HUES6 (cell line): Measurements from ENCODE around the gene PPP1R9A.

Experiments used
- H3K27ac ChIP-seq: 2 replicates; pipeline ENCODE4 v1.7.0; 2013; ENCODE audit warnings: low read depth, mild to moderate bottlenecking, low read length, inconsistent platforms
- H3K27me3 ChIP-seq: 2 replicates; pipeline ENCODE4 v1.6.1; 2013; ENCODE audit warnings: low read length; ENCODE audit not compliant: control insufficient read depth, insufficient read depth
- H3K36me3 ChIP-seq: 2 replicates; pipeline ENCODE4 v1.6.1; 2013; ENCODE audit warnings: low read length; ENCODE audit not compliant: control insufficient read depth, insufficient read depth
- H3K4me1 ChIP-seq: 2 replicates; pipeline ENCODE4 v1.6.1; 2013; ENCODE audit warnings: low read length; ENCODE audit not compliant: control insufficient read depth, insufficient read depth
- H3K4me3 ChIP-seq: 2 replicates; pipeline ENCODE4 v1.5.1; 2013; ENCODE audit warnings: low read depth, low read length
- H3K9ac ChIP-seq: one replicate; pipeline ENCODE4 v1.6.1; 2013; ENCODE audit warnings: mild to moderate bottlenecking, low read length
- H3K9me3 ChIP-seq: 2 replicates; pipeline ENCODE4 v1.6.1; 2013; ENCODE audit warnings: low read depth, low read length; ENCODE audit not compliant: control insufficient read depth, insufficient read depth

PPP1R9A gene

GRCh38 chr7:95144256-95144655 lies 236.9 kb downstream of the PPP1R9A start:
- H3K27ac ChIP-seq: no peak overlapping the region
- no peak overlapping the region for H3K9ac ChIP-seq
- no peaks in the 10 kb centered on the region for H3K9me3 ChIP-seq
- no peaks in the 10 kb centered on the region for H3K36me3 ChIP-seq
- H3K4me3 ChIP-seq: no peak overlapping the region
- no peaks in the 10 kb centered on the region for H3K4me1 ChIP-seq
- H3K27me3 ChIP-seq: no peaks in the 10 kb centered on the region

GRCh38 chr7:95155965-95156364 lies 248.6 kb downstream of the PPP1R9A start:
- no peak overlapping the region for H3K27ac ChIP-seq

GRCh38 chr7:95157381-95157780 lies 250.0 kb downstream of the PPP1R9A start:
- Histone ChIP-seq H3K4me1 (no peaks in the 10 kb centered on the region), H3K27me3 (no peaks in the 10 kb centered on the region), H3K9ac (no peak overlapping the region), H3K9me3 (no peaks in the 10 kb centered on the region), H3K27ac (no peak overlapping the region), H3K4me3 (no peak overlapping the region), H3K36me3 (no peaks in the 10 kb centered on the region)

More at GRCh38 chr7:95155965-95156364, 248.6 kb downstream of the PPP1R9A start:
- Histone ChIP-seq H3K4me3 (no peak overlapping the region), H3K36me3 (no peaks in the 10 kb centered on the region), H3K4me1 (no peaks in the 10 kb centered on the region), H3K9ac (no peak overlapping the region), H3K27me3 (no peaks in the 10 kb centered on the region), H3K9me3 (no peaks in the 10 kb centered on the region)

- Histone ChIP-seq H3K27ac (no peak overlapping the region), H3K36me3 (no peaks in the 10 kb centered on the region), H3K27me3 (no peaks in the 10 kb centered on the region), H3K4me3 (no peak overlapping the region), H3K9ac (no peak overlapping the region), H3K4me1 (no peaks in the 10 kb centered on the region), H3K9me3 (no peaks in the 10 kb centered on the region)
Measured at GRCh38 chr7:95169678-95170077, 262.3 kb downstream of the PPP1R9A start.

GRCh38 chr7:95172420-95172819 lies 265.0 kb downstream of the PPP1R9A start:
- no peaks in the 10 kb centered on the region for H3K9me3 ChIP-seq
- H3K9ac ChIP-seq: no peak overlapping the region
- H3K4me1 ChIP-seq: no peaks in the 10 kb centered on the region
- no peak overlapping the region for H3K27ac ChIP-seq
- no peaks in the 10 kb centered on the region for H3K27me3 ChIP-seq
- no peak overlapping the region for H3K4me3 ChIP-seq
- no peaks in the 10 kb centered on the region for H3K36me3 ChIP-seq

- H3K27me3 ChIP-seq: no peaks in the 10 kb centered on the region
- H3K27ac ChIP-seq: no peak overlapping the region
- H3K36me3 ChIP-seq: no peaks in the 10 kb centered on the region
- no peak overlapping the region for H3K9ac ChIP-seq
- H3K4me3 ChIP-seq: no peak overlapping the region
- no peaks in the 10 kb centered on the region for H3K4me1 ChIP-seq
- no peaks in the 10 kb centered on the region for H3K9me3 ChIP-seq
Measured at GRCh38 chr7:95190515-95190914, 283.1 kb downstream of the PPP1R9A start.

- H3K36me3 ChIP-seq: no peaks in the 10 kb centered on the region
- H3K4me1 ChIP-seq: no peaks in the 10 kb centered on the region
- no peak overlapping the region for H3K4me3 ChIP-seq
- no peaks in the 10 kb centered on the region for H3K27me3 ChIP-seq
- H3K27ac ChIP-seq: no peak overlapping the region
- H3K9me3 ChIP-seq: no peaks in the 10 kb centered on the region
- no peak overlapping the region for H3K9ac ChIP-seq
Measured at GRCh38 chr7:95191795-95192194, 284.4 kb downstream of the PPP1R9A start.

- Histone ChIP-seq H3K36me3 (no peaks in the 10 kb centered on the region), H3K4me3 (no peak overlapping the region), H3K9me3 (no peaks in the 10 kb centered on the region), H3K27me3 (no peaks in the 10 kb centered on the region), H3K4me1 (no peaks in the 10 kb centered on the region), H3K9ac (no peak overlapping the region), H3K27ac (no peak overlapping the region)
Measured at GRCh38 chr7:95198863-95199262, 291.5 kb downstream of the PPP1R9A start.

GRCh38 chr7:95199779-95200558 lies 292.6 kb downstream of the PPP1R9A start:
- H3K4me3 ChIP-seq: no peak overlapping the region
- H3K4me1 ChIP-seq: no peaks in the 10 kb centered on the region
- H3K9me3 ChIP-seq: no peaks in the 10 kb centered on the region
- no peak overlapping the region for H3K27ac ChIP-seq
- no peaks in the 10 kb centered on the region for H3K27me3 ChIP-seq
- no peaks in the 10 kb centered on the region for H3K36me3 ChIP-seq
- H3K9ac ChIP-seq: no peak overlapping the region

GRCh38 chr7:95200741-95201140 lies 293.3 kb downstream of the PPP1R9A start:
- Histone ChIP-seq H3K4me1 (no peaks in the 10 kb centered on the region), H3K9me3 (no peaks in the 10 kb centered on the region), H3K9ac (no peak overlapping the region), H3K27me3 (no peaks in the 10 kb centered on the region), H3K27ac (no peak overlapping the region), H3K36me3 (no peaks in the 10 kb centered on the region), H3K4me3 (no peak overlapping the region)

GRCh38 chr7:95201727-95202126 lies 294.3 kb downstream of the PPP1R9A start:
- Histone ChIP-seq H3K36me3 (no peaks in the 10 kb centered on the region), H3K4me1 (no peaks in the 10 kb centered on the region), H3K4me3 (no peak overlapping the region), H3K9me3 (no peaks in the 10 kb centered on the region), H3K9ac (no peak overlapping the region), H3K27me3 (no peaks in the 10 kb centered on the region), H3K27ac (no peak overlapping the region)
